Loucy (cell line): Measurements from ENCODE around the gene XRCC4.

Source experiments
- EZH2phosphoT487 ChIP-seq: fragments of 200-600 bp; IDR thresholded peaks from 2 replicates; pipeline ENCODE4 v1.6.1; 2018; ENCODE audit warnings: antibody characterized with exemption, mild to moderate bottlenecking, moderate library complexity, borderline replicate concordance
- TF ChIP-seq, protein P1 (sequence below): fragments of 200-600 bp; sonication (generic); conservative IDR thresholded peaks from 2 replicates; pipeline ENCODE4 v1.5.1; 2014; ENCODE audit warnings: mild to moderate bottlenecking, antibody characterized with exemption, low read length

DNA sequence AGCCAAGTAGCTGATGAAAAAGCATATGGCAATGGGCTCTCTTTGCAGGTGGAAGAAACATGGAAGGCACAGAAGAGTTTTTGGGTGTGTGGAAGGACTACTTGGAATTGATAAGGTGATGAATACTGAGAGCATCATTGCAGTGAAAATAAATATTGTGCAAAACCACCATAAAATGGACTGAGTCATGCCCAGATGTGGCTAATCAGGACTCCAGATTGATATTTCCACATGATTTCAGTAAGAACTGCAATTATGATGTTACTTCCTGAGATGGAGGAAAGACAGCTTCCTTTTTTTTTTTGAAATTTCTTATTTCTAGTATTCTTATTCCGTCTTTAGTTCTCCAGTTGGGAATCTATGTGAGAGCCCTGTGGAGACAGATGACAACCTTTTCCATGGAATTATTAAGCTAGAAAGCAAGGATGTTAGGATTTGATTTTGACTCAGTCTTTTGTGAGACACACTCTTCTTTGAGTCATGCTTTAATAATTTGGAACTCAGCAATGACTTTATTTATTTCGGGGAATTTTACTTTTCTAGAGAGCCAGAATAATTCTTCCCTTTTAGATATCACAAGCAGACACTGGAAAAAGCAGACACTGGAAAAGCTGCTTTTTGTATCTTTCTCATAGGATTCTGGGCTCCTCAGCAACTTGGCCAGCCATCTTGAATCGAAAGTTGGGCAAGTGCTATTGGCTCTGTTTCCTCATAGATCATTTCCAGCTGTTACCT is 300.0 kb downstream of the XRCC4 start:
- TF ChIP-seq, protein P1, sequence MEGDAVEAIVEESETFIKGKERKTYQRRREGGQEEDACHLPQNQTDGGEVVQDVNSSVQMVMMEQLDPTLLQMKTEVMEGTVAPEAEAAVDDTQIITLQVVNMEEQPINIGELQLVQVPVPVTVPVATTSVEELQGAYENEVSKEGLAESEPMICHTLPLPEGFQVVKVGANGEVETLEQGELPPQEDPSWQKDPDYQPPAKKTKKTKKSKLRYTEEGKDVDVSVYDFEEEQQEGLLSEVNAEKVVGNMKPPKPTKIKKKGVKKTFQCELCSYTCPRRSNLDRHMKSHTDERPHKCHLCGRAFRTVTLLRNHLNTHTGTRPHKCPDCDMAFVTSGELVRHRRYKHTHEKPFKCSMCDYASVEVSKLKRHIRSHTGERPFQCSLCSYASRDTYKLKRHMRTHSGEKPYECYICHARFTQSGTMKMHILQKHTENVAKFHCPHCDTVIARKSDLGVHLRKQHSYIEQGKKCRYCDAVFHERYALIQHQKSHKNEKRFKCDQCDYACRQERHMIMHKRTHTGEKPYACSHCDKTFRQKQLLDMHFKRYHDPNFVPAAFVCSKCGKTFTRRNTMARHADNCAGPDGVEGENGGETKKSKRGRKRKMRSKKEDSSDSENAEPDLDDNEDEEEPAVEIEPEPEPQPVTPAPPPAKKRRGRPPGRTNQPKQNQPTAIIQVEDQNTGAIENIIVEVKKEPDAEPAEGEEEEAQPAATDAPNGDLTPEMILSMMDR, result no peak
- TF ChIP-seq EZH2phosphoT487, result no peak
